Brain microvascular endothelial cell (primary cell): ENCODE measurements around the gene ACTN3.

Source experiments
- DNase-seq: peaks from one replicate; pipeline ENCODE4 v3.0.0-alpha.2; 2020
- H3K27ac ChIP-seq: fragments of 250-450 bp; sonication (Bioruptor Pico); 2 replicates; pipeline ENCODE4 v1.5.1; 2020; ENCODE audit warnings: mild to moderate bottlenecking, moderate library complexity
- H3K27me3 ChIP-seq: fragments of 250-450 bp; sonication (Bioruptor Pico); replicated peaks from 2 replicates; pipeline ENCODE4 v1.5.1; 2020; ENCODE audit warnings: mild to moderate bottlenecking
- H3K36me3 ChIP-seq: fragments of 250-450 bp; sonication (Bioruptor Pico); replicated peaks from 2 replicates; pipeline ENCODE4 v1.5.1; 2020; ENCODE audit warnings: mild to moderate bottlenecking
- H3K4me3 ChIP-seq: 2 replicates; pipeline ENCODE4 v1.5.1; 2011; ENCODE audit warnings: low read depth, mild to moderate bottlenecking, control low read depth, low read length, moderate library complexity
- CTCF ChIP-seq: IDR thresholded peaks from 2 replicates; pipeline ENCODE4 v1.5.1; 2011; ENCODE audit warnings: low read depth, mild to moderate bottlenecking, moderate library complexity, low read length, control low read depth, inconsistent platforms; ENCODE audit errors: missing control alignments
- in situ Hi-C: cut with HindIII; loops from 2 replicates; pipeline ENCODE4 v1.10.0; 2017; ENCODE audit warnings: low sequenced_read_pairs, low pct_ligation_motif_present

Gene ACTN3

GRCh38 chr11:66529655-66530054 is 17.0 kb upstream of the ACTN3 start:
- TF ChIP-seq CTCF = no peak
- no peaks in the 10 kb centered on the region for H3K36me3 ChIP-seq
- H3K27ac ChIP-seq = no peak overlapping the region
- no peak for DNase-seq
- H3K27me3 ChIP-seq = no peaks in the 10 kb centered on the region
- no peak overlapping the region for H3K4me3 ChIP-seq
- in situ Hi-C loops = no loop called here

GRCh38 chr11:66530927-66531709 is 15.6 kb upstream of the ACTN3 start:
- no peaks in the 10 kb centered on the region for H3K36me3 ChIP-seq
- no peaks in the 10 kb centered on the region for H3K27me3 ChIP-seq
- no peak overlapping the region for H3K4me3 ChIP-seq
- no peak for DNase-seq
- TF ChIP-seq CTCF = no peak
- in situ Hi-C loops = no loop called here
- no peak overlapping the region for H3K27ac ChIP-seq

- Histone ChIP-seq H3K27me3 (no peaks in the 10 kb centered on the region), H3K4me3 (no peak overlapping the region), H3K36me3 (no peaks in the 10 kb centered on the region), H3K27ac (no peak overlapping the region)
- TF ChIP-seq CTCF = no peak
- in situ Hi-C loops = no loop called here
- DNase-seq = no peak
These were observed 14.9 kb upstream of the ACTN3 start for GRCh38 chr11:66531841-66532240.

GRCh38 chr11:66532784-66533183 is 13.9 kb upstream of the ACTN3 start:
- H3K27ac ChIP-seq = no peak overlapping the region
- H3K36me3 ChIP-seq = no peaks in the 10 kb centered on the region
- H3K4me3 ChIP-seq = no peak overlapping the region
- DNase-seq = no peak
- in situ Hi-C loops = no loop called here
- no peak for TF ChIP-seq CTCF
- no peaks in the 10 kb centered on the region for H3K27me3 ChIP-seq

GRCh38 chr11:66539170-66539869 is 7.4 kb upstream of the ACTN3 start:
- DNase-seq = no peak
- H3K27me3 ChIP-seq = no peaks in the 10 kb centered on the region
- H3K4me3 ChIP-seq = no peak overlapping the region
- H3K36me3 ChIP-seq = no peaks in the 10 kb centered on the region
- no peak overlapping the region for H3K27ac ChIP-seq
- no peak for TF ChIP-seq CTCF
- in situ Hi-C loops = no loop called here
